OCI-LY1 (cell line): ENCODE measurements around the gene NEURL1.

ENCODE experiments used
- H2AFZ ChIP-seq: fragments of 200-600 bp; sonication (generic), shearing (Covaris generic); 2 replicates; pipeline ENCODE4 v1.6.0; 2014; ENCODE audit warnings: antibody characterized with exemption, mild to moderate bottlenecking, low read length
- H3F3A ChIP-seq: fragments of 200-600 bp; sonication (generic), shearing (Covaris generic); 2 replicates; pipeline ENCODE4 v1.6.0; 2014; ENCODE audit warnings: mild to moderate bottlenecking, antibody characterized with exemption, low read length, moderate library complexity; ENCODE audit not compliant: insufficient read depth
- H3K27ac ChIP-seq: fragments of 200-600 bp; sonication (generic); 2 replicates; pipeline ENCODE4 v1.5.1; 2014; ENCODE audit warnings: low read length, mixed run types, mild to moderate bottlenecking, low read depth; ENCODE audit not compliant: poor library complexity, severe bottlenecking
- H3K27me3 ChIP-seq: fragments of 200-600 bp; sonication (generic); 2 replicates; pipeline ENCODE4 v1.6.0; 2014; ENCODE audit warnings: antibody characterized with exemption, mild to moderate bottlenecking, low read length, moderate library complexity; ENCODE audit not compliant: insufficient read depth
- H3K36me3 ChIP-seq: fragments of 200-600 bp; sonication (generic); 2 replicates; pipeline ENCODE4 v1.6.1; 2014; ENCODE audit warnings: mild to moderate bottlenecking, antibody characterized with exemption, low read length, moderate library complexity, mixed read lengths; ENCODE audit not compliant: insufficient read depth
- H3K4me1 ChIP-seq: fragments of 200-600 bp; sonication (generic); 2 replicates; pipeline ENCODE4 v1.5.1; 2014; ENCODE audit warnings: mild to moderate bottlenecking, low read length, moderate library complexity; ENCODE audit not compliant: insufficient read depth, severe bottlenecking
- H3K4me2 ChIP-seq: fragments of 200-600 bp; sonication (generic), shearing (Covaris generic); 2 replicates; pipeline ENCODE4 v1.6.1; 2014; ENCODE audit warnings: low read length
- H3K4me3 ChIP-seq: fragments of 200-600 bp; sonication (generic); 2 replicates; pipeline ENCODE4 v1.5.1; 2014; ENCODE audit warnings: low read length, low read depth, mild to moderate bottlenecking, mixed read lengths; ENCODE audit not compliant: poor library complexity, severe bottlenecking
- H3K79me2 ChIP-seq: fragments of 200-600 bp; shearing (Covaris generic); 2 replicates; pipeline ENCODE4 v1.6.1; 2016; ENCODE audit warnings: mixed run types, low read length, mixed read lengths; ENCODE audit not compliant: insufficient read depth
- H3K9ac ChIP-seq: fragments of 200-600 bp; sonication (generic), shearing (Covaris generic); 2 replicates; pipeline ENCODE4 v1.6.1; 2014; ENCODE audit warnings: mild to moderate bottlenecking, low read length, mixed read lengths
- H3K9me2 ChIP-seq: fragments of 200-600 bp; sonication (generic), shearing (Covaris generic); 2 replicates; pipeline ENCODE4 v1.6.1; 2014; ENCODE audit warnings: low read depth, mild to moderate bottlenecking, low read length, mixed read lengths
- H3K9me3 ChIP-seq: fragments of 200-600 bp; shearing (Covaris generic); 2 replicates; pipeline ENCODE4 v1.6.1; 2014; ENCODE audit warnings: low read length, mixed read lengths
- H4K20me1 ChIP-seq: fragments of 200-600 bp; sonication (generic), shearing (Covaris generic); 2 replicates; pipeline ENCODE4 v1.6.0; 2016; ENCODE audit warnings: mild to moderate bottlenecking, low read length; ENCODE audit not compliant: insufficient read depth
- CTCF ChIP-seq: fragments of 200-600 bp; sonication (generic), shearing (Covaris generic); IDR thresholded peaks from 2 replicates; pipeline ENCODE4 v1.5.1; 2017; ENCODE audit warnings: mild to moderate bottlenecking, antibody characterized with exemption, low read length, moderate library complexity, mixed read lengths
- EZH2 ChIP-seq: fragments of 200-600 bp; sonication (generic), shearing (Covaris generic); IDR thresholded peaks from 2 replicates; pipeline ENCODE4 v1.8.0; 2017; ENCODE audit warnings: borderline replicate concordance, mixed run types, mild to moderate bottlenecking, antibody characterized with exemption, low read length, moderate library complexity, mixed read lengths

The NEURL1 gene

GRCh38 chr10:103475437-103475836, 18.1 kb upstream of the NEURL1 start:
- Histone ChIP-seq H3K27ac (no peak overlapping the region), H3K4me3 (no peak overlapping the region), H3F3A (no peaks in the 10 kb centered on the region), H3K9me3 (no peaks in the 10 kb centered on the region), H3K9ac (no peak overlapping the region), H3K4me2 (no peak overlapping the region), H3K79me2 (no peaks in the 10 kb centered on the region), H3K9me2 (no peaks in the 10 kb centered on the region), H3K27me3 (no peaks in the 10 kb centered on the region), H4K20me1 (no peaks in the 10 kb centered on the region), H3K36me3 (no peaks in the 10 kb centered on the region), H2AFZ (no peak overlapping the region), H3K4me1 (peaks cover 29% of the 10 kb centered on the region)
- TF ChIP-seq CTCF (no peak), EZH2 (no peak)

GRCh38 chr10:103476046-103476768, 17.3 kb upstream of the NEURL1 start:
- Histone ChIP-seq H3K9me3 (no peaks in the 10 kb centered on the region), H3K9me2 (no peaks in the 10 kb centered on the region), H3K4me3 (no peak overlapping the region), H3K4me2 (no peak overlapping the region; the same call in 1 of the 2 replicates), H3K4me1 (peaks cover 21% of the 10 kb centered on the region), H2AFZ (no peak overlapping the region), H3K27ac (no peak overlapping the region), H3K27me3 (no peaks in the 10 kb centered on the region), H3K36me3 (no peaks in the 10 kb centered on the region), H3K79me2 (no peaks in the 10 kb centered on the region), H3K9ac (no peak overlapping the region), H4K20me1 (no peaks in the 10 kb centered on the region), H3F3A (no peaks in the 10 kb centered on the region)
- TF ChIP-seq CTCF (peak; percentile 68), EZH2 (no peak)

GRCh38 chr10:103478671-103479070, 14.8 kb upstream of the NEURL1 start:
- Histone ChIP-seq H3F3A (no peaks in the 10 kb centered on the region), H3K27me3 (no peaks in the 10 kb centered on the region), H3K27ac (no peak overlapping the region), H3K9ac (no peak overlapping the region), H3K79me2 (no peaks in the 10 kb centered on the region), H3K4me1 (peaks cover 4% of the 10 kb centered on the region), H3K4me2 (no peak overlapping the region), H3K4me3 (no peak overlapping the region), H4K20me1 (no peaks in the 10 kb centered on the region), H2AFZ (no peak overlapping the region), H3K9me2 (no peaks in the 10 kb centered on the region), H3K36me3 (no peaks in the 10 kb centered on the region), H3K9me3 (no peaks in the 10 kb centered on the region)
- no peak for TF ChIP-seq CTCF
- no peak for TF ChIP-seq EZH2
